ENCODE data around the gene PCBP3. TPM values are rescaled to one million over a fixed set of nuclear protein-coding genes. Genes with fewer than 3 reads are reported as not detected.
"Not testable (repeated sequence)": the region's sequence is repeated elsewhere in the genome, so short reads cannot be mapped to it uniquely, and the experiment has no call there.

PCBP3 gene
- total RNA-seq, 1 donor, result 1.1 TPM

DNA sequence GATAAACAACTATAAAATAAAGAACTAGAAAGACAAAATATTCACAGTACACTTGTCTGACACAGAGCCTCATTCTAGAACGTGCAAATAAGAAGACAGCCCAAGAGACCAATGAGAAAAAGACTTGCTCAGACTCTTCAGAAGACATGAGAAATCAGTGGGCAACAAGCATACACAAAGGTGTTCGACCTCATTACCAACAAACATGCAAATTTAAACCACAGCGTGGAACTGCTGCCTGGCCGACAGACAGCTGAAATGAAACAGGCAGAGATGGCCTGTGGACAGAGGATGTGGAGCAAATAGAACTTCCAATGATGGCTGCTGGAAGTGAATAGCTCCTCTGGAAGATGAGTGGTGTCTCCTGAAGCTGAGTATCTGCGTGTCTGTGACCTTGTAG, 315.7 kb downstream of the PCBP3 start:
- H3K27me3 ChIP-seq (ENCODE audit: insufficient read depth, low read length), result no peaks in the 10 kb centered on the region
- no peak overlapping the region for H3K4me3 ChIP-seq (ENCODE audit: insufficient read depth, low read length)
- TF ChIP-seq, protein P1, sequence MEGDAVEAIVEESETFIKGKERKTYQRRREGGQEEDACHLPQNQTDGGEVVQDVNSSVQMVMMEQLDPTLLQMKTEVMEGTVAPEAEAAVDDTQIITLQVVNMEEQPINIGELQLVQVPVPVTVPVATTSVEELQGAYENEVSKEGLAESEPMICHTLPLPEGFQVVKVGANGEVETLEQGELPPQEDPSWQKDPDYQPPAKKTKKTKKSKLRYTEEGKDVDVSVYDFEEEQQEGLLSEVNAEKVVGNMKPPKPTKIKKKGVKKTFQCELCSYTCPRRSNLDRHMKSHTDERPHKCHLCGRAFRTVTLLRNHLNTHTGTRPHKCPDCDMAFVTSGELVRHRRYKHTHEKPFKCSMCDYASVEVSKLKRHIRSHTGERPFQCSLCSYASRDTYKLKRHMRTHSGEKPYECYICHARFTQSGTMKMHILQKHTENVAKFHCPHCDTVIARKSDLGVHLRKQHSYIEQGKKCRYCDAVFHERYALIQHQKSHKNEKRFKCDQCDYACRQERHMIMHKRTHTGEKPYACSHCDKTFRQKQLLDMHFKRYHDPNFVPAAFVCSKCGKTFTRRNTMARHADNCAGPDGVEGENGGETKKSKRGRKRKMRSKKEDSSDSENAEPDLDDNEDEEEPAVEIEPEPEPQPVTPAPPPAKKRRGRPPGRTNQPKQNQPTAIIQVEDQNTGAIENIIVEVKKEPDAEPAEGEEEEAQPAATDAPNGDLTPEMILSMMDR (IDR thresholded peaks at IDR 0.05; ENCODE audit: extremely low read depth, low read depth, low read length), result no peak
- no peaks in the 10 kb centered on the region for H3K9me3 ChIP-seq (ENCODE audit: low read depth, low read length)
- H3K36me3 ChIP-seq (ENCODE audit: insufficient read depth, low read length), result no peaks in the 10 kb centered on the region
- no peaks in the 10 kb centered on the region for H4K20me1 ChIP-seq (ENCODE audit: insufficient read depth, low read length)
- DNase-seq (ENCODE audit: insufficient read length, low spot score, missing footprints), result no peak
- peaks cover 21% of the 10 kb centered on the region for H3K4me1 ChIP-seq (ENCODE audit: insufficient read depth, low read length)
- peak overlapping the region; percentile 17 for H2AFZ ChIP-seq (ENCODE audit: low read length)
- no peaks in the 10 kb centered on the region for H3K79me2 ChIP-seq (ENCODE audit: insufficient read depth, low read length)
- no peak overlapping the region for H3K4me2 ChIP-seq (ENCODE audit: insufficient read depth, low read length)
- H3K27ac ChIP-seq (ENCODE audit: low read depth, low read length), result peak overlapping the region; percentile 78

DNA sequence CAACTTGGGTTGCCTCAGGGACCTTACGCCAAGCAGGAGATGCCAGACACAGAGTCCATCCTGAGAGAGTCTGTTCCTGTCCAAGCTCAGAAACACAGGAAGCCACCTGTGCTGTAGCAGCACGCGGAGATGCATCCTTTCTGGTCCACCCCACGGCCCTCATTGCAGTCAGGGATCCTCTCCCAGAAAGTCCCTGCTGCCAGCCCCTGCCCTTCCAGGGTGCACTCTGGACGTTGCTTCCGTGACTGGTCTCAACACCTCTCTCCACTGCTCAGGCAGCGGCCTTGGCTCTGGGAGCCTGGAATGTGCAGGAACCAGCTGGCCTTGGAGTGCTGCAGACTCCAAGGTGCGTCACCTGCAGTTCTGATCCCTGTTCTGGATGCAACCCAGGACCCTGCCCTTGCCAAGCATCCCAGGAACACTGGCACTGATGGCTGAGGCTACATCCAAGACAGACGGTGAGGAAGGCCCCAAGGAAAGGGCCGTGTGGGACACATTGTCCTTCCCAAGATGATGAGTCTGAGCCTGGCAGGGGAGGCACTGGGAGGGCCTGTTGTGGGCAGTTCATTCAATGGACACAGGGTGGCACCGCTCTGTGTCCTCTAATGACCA, 316.4 kb downstream of the PCBP3 start:
- Histone ChIP-seq H3K27ac (ENCODE audit: low read depth, low read length) (no peak overlapping the region), H3K4me3 (ENCODE audit: insufficient read depth, low read length) (no peak overlapping the region), H3K4me1 (ENCODE audit: insufficient read depth, low read length) (peaks cover 21% of the 10 kb centered on the region), H3K4me2 (ENCODE audit: insufficient read depth, low read length) (no peak overlapping the region), H2AFZ (ENCODE audit: low read length) (no peak overlapping the region), H3K9me3 (ENCODE audit: low read depth, low read length) (no peaks in the 10 kb centered on the region), H3K27me3 (ENCODE audit: insufficient read depth, low read length) (no peaks in the 10 kb centered on the region), H3K36me3 (ENCODE audit: insufficient read depth, low read length) (no peaks in the 10 kb centered on the region), H4K20me1 (ENCODE audit: insufficient read depth, low read length) (no peaks in the 10 kb centered on the region), H3K79me2 (ENCODE audit: insufficient read depth, low read length) (no peaks in the 10 kb centered on the region)
- DNase-seq (ENCODE audit: insufficient read length, low spot score, missing footprints), result no peak
- TF ChIP-seq, protein P1 (IDR thresholded peaks at IDR 0.05; ENCODE audit: extremely low read depth, low read depth, low read length), result no peak

DNA sequence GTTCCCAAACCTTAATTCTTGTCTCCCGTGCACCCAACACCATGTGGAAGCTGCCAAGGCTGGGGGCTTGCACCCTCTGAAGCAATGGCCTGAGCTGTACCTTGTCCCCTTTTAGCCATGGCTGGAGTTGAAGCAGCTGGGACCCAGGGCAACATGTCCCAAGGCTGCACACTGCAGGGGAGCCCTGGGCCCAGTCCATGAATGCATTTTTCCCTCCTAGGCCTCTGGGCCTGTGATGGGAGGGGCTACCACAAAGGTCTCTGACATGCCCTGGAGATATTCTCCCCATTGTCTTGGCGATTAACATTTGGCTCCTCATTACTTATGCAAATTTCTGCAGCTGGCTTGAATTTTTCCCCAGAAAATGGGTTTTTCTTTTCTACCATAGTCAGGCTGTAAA, 317.9 kb downstream of the PCBP3 start:
- H3K4me3 ChIP-seq (ENCODE audit: insufficient read depth, low read length); H3K27ac ChIP-seq (ENCODE audit: low read depth, low read length); DNase-seq (ENCODE audit: insufficient read length, low spot score, missing footprints); H3K4me2 ChIP-seq (ENCODE audit: insufficient read depth, low read length); H3K9me3 ChIP-seq (ENCODE audit: low read depth, low read length); H3K27me3 ChIP-seq (ENCODE audit: insufficient read depth, low read length); H4K20me1 ChIP-seq (ENCODE audit: insufficient read depth, low read length); H2AFZ ChIP-seq (ENCODE audit: low read length); H3K36me3 ChIP-seq (ENCODE audit: insufficient read depth, low read length); H3K79me2 ChIP-seq (ENCODE audit: insufficient read depth, low read length): not testable (repeated sequence)
- H3K4me1 ChIP-seq (ENCODE audit: insufficient read depth, low read length), result peaks cover 21% of the 10 kb centered on the region

DNA sequence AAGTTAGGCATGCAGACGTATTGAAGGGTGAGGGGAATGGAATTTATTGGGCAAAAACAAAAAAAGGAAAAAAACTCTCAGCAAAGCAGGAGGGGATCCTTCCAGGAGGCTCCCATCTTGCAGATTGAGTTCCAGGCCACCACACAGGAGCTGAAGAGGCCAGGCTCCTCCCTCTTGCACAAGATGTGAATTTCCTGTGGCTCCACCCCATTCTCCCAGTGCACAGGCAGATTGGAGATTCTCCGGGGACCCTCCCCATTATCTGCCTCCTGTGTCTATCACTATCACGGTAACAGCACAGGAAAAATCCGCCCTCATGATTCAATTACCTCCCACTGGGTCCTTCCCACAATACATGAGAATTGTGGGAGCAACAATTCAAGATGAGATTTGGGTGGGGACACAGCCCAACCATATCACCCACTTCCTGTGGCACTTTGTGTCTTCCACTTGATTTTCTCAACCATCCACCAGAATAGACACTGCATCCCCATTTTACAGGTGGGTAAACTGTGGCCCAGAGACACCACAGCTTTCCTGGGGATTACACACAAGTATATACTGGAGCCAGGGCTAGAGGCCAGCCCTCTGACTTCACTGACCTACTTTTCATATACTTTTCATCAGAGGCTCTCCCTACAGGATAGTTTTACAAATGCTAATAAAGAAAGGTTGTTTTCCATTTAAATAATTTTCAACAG, 319.2 kb downstream of the PCBP3 start:
- H3K4me2 ChIP-seq (ENCODE audit: insufficient read depth, low read length), result no peak overlapping the region
- TF ChIP-seq, protein P1 (IDR thresholded peaks at IDR 0.05; ENCODE audit: extremely low read depth, low read depth, low read length), result no peak
- DNase-seq (ENCODE audit: insufficient read length, low spot score, missing footprints), result peak; percentile 22
- H3K36me3 ChIP-seq (ENCODE audit: insufficient read depth, low read length), result no peaks in the 10 kb centered on the region
- H3K27me3 ChIP-seq (ENCODE audit: insufficient read depth, low read length), result no peaks in the 10 kb centered on the region
- H3K27ac ChIP-seq (ENCODE audit: low read depth, low read length), result no peak overlapping the region
- no peak overlapping the region for H2AFZ ChIP-seq (ENCODE audit: low read length)
- no peaks in the 10 kb centered on the region for H4K20me1 ChIP-seq (ENCODE audit: insufficient read depth, low read length)
- H3K4me1 ChIP-seq (ENCODE audit: insufficient read depth, low read length), result peaks cover 16% of the 10 kb centered on the region
- H3K9me3 ChIP-seq (ENCODE audit: low read depth, low read length), result no peaks in the 10 kb centered on the region
- no peak overlapping the region for H3K4me3 ChIP-seq (ENCODE audit: insufficient read depth, low read length)
- H3K79me2 ChIP-seq (ENCODE audit: insufficient read depth, low read length), result no peaks in the 10 kb centered on the region
